SKM-1 (cell line): Measurements from ENCODE around the gene C19orf85.
A peak's percentile ranks its signal among the peaks of the same experiment; 100 is the strongest.
"Not testable (repeated sequence)": the region's sequence is repeated elsewhere in the genome, so short reads cannot be mapped to it uniquely, and the experiment has no call there.

Experiments used
- DNase-seq: peaks from one replicate; lab custom pipeline; 2025; ENCODE audit not compliant: unreplicated experiment; lab: John Stamatoyannopoulos, UW

C19orf85 gene

GRCh38 chr19:55464662-55465054 is at the start of gene C19orf85:
TSS of gene C19orf85 (minus strand) at chr19:55464751. CDS start at chr19:55464554, 197 bp downstream.
- no peak for DNase-seq

GRCh38 chr19:55508120-55508519 is 43.6 kb upstream of the C19orf85 start:
- DNase-seq: no peak

- DNase-seq: no peak
These were observed 40.4 kb upstream of the C19orf85 start for GRCh38 chr19:55504981-55505380.

GRCh38 chr19:55504252-55504603 is 39.7 kb upstream of the C19orf85 start:
- no peak for DNase-seq

GRCh38 chr19:55503502-55504251 is 39.1 kb upstream of the C19orf85 start:
- peak; percentile 31 for DNase-seq

GRCh38 chr19:55503157-55503501 is 38.6 kb upstream of the C19orf85 start:
- DNase-seq: no peak

- DNase-seq: no peak
These were observed 37.8 kb upstream of the C19orf85 start for GRCh38 chr19:55502197-55502952.

GRCh38 chr19:55500368-55500952 is 35.9 kb upstream of the C19orf85 start:
- DNase-seq: no peak

- no peak for DNase-seq
These were observed 33.8 kb upstream of the C19orf85 start for GRCh38 chr19:55498246-55498840.

- DNase-seq: no peak
These were observed 33.2 kb upstream of the C19orf85 start for GRCh38 chr19:55497763-55498162.

GRCh38 chr19:55496820-55497219 is 32.3 kb upstream of the C19orf85 start:
- DNase-seq: not testable (repeated sequence)

- no peak for DNase-seq
These were observed 31.2 kb upstream of the C19orf85 start for GRCh38 chr19:55495646-55496349.

- DNase-seq: no peak
These were observed 29.7 kb upstream of the C19orf85 start for GRCh38 chr19:55494172-55494761.

GRCh38 chr19:55493645-55494171 is 29.2 kb upstream of the C19orf85 start:
- no peak for DNase-seq

- no peak for DNase-seq
These were observed 28.6 kb upstream of the C19orf85 start for GRCh38 chr19:55493052-55493644.

- no peak for DNase-seq
These were observed 27.9 kb upstream of the C19orf85 start for GRCh38 chr19:55492362-55492944.

GRCh38 chr19:55491546-55492360 is 27.2 kb upstream of the C19orf85 start:
- DNase-seq: no peak

- DNase-seq: no peak
These were observed 26.2 kb upstream of the C19orf85 start for GRCh38 chr19:55490478-55491432.
